Measurements from ENCODE around the gene PRSS38. TPM values are rescaled to one million over a fixed set of nuclear protein-coding genes. Genes with fewer than 3 reads are reported as not detected.

The PRSS38 gene
- total and polyA plus RNA-seq, 10 of the 15 experiments (the other 5 are each of a cell fraction or from before 2014, with no cell fraction given): not detected

DNA sequence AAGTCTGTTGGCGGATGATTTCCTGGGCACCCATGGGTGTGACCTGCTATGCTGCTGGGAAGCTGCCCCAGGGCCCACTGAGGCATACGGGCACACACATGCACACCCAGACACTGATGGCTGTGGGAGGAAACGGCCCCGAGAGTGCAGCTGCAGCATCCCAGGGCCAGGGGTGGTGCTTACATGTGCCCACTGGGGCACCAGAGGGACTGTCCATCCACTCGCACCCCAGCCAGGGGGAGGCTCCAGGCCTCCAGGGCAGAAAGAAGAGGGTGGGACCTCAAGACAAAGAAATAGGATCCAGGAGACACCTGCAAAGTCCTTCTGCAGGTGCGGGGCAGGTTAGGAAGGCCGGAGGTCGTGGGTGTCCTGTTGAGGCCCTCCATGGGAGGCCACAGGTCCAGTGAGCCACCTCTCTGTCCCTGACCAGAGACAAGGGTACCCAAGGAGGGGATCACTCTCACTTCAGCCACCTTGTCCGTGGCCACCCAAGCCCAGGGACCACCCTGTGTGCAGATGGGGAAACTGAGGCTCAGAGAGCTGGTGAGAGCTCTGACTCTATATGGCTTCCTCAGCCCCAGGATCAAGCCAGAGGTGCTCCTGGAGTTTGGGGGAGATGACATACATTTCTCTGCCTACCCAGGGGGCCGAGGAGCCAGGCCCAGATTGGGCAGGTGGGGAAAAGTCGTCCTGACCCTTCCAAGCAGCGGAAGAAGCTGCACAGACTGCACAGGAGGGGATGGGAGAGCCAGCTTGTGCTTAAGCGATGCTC lies 75.2 kb downstream of the PRSS38 start (continued):
- TF ChIP-seq, protein P1, sequence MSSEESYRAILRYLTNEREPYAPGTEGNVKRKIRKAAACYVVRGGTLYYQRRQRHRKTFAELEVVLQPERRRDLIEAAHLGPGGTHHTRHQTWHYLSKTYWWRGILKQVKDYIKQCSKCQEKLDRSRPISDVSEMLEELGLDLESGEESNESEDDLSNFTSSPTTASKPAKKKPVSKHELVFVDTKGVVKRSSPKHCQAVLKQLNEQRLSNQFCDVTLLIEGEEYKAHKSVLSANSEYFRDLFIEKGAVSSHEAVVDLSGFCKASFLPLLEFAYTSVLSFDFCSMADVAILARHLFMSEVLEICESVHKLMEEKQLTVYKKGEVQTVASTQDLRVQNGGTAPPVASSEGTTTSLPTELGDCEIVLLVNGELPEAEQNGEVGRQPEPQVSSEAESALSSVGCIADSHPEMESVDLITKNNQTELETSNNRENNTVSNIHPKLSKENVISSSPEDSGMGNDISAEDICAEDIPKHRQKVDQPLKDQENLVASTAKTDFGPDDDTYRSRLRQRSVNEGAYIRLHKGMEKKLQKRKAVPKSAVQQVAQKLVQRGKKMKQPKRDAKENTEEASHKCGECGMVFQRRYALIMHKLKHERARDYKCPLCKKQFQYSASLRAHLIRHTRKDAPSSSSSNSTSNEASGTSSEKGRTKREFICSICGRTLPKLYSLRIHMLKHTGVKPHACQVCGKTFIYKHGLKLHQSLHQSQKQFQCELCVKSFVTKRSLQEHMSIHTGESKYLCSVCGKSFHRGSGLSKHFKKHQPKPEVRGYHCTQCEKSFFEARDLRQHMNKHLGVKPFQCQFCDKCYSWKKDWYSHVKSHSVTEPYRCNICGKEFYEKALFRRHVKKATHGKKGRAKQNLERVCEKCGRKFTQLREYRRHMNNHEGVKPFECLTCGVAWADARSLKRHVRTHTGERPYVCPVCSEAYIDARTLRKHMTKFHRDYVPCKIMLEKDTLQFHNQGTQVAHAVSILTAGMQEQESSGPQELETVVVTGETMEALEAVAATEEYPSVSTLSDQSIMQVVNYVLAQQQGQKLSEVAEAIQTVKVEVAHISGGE (CRISPR knock-in tag; IDR thresholded peaks at IDR 0.05): no peak

DNA sequence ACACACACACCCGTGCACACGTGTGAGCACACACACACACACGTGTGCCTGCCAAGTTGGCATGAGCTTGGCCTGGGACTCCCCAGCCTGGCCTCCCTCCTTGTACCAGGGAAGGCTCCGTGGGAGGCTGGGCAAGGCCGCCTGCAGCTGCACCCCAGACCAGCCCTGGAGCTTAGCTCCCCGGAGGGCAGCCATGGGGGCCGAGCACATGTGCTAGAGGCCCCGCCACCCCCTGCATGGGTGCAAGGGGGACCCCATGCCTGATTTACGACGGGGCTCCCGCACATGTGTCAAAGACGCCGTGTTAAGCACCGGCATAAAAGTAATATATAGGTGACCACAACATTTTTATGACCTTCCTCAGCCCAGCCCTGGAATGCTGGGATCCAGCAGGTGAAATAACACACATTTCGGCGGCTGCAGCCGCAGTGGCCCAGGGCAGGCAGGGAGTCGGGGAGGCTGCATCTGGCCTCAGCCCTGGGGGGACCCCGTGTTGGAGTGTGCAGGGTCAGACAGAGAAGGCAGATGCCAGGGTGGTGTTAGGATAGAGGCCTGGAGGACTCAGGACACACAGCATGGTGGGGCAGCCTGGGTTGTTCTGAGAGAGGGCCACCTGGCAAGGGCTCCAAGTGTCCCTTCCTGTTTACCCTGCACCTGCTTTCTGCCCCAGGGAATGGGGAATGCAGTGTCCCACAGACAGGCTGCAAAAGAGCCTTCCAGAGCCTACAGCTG lies 75.9 kb downstream of the PRSS38 start:
- RAD21 ChIA-PET (ENCODE audit: unreplicated experiment): no interaction called here
- Histone ChIP-seq H3K4me3 (no peak overlapping the region), H3K4me2 (ENCODE audit: control insufficient read depth, insufficient read depth) (no peak overlapping the region), H3K4me1 (ENCODE audit: control insufficient read depth, insufficient read depth, low read length) (no peaks in the 10 kb centered on the region), H3K27me3 (replicated peaks in 1 of 2; ENCODE audit: control insufficient read depth in 2 of 2, insufficient read depth in 2 of 2, low read length in 1 of 2) (no peaks in the 10 kb centered on the region), H3K9ac (ENCODE audit: control insufficient read depth, insufficient read depth, low read length) (no peak overlapping the region), H3K79me2 (ENCODE audit: control insufficient read depth, insufficient read depth, low read length) (no peaks in the 10 kb centered on the region), H3K9me3 (replicated peaks; ENCODE audit: control insufficient read depth, insufficient read depth, low read length) (no peaks in the 10 kb centered on the region), H3K27ac (ENCODE audit: control insufficient read depth, insufficient read depth) (no peak overlapping the region), H4K20me1 (ENCODE audit: control insufficient read depth, insufficient read depth) (no peaks in the 10 kb centered on the region), H2AFZ (ENCODE audit: control insufficient read depth, low read depth, low read length) (no peak overlapping the region), H3K36me3 (ENCODE audit: control insufficient read depth in 2 of 2, insufficient read depth in 2 of 2, low read length in 1 of 2) (no peaks in the 10 kb centered on the region)
- DNase-seq (ENCODE audit: low read depth, low spot score): no peak
- no peak for FAIRE-seq
- intact Hi-C loops (cut with micrococcal nuclease; ENCODE audit: unreplicated experiment): no loop called here
- CTCF ChIA-PET: no interaction called here
- SMC1A ChIA-PET (ENCODE audit: uncharacterized antibody, unreplicated experiment): no interaction called here
- ATAC-seq: no peak
- in situ Hi-C loops (cut with MboI): no loop called here
- WGBS (ENCODE audit: insufficient coverage, insufficient replicate concordance, low lambda C conversion rate, missing lambda C conversion rate): 39% methylated on average over 18 of the region's 19 CpGs
- no TSS peak for BruUV-seq (replicated peaks)
- POLR2A ChIA-PET: no interaction called here
- TF ChIP-seq BMI1 (IDR thresholded peaks at IDR 0.05; ENCODE audit: borderline replicate concordance): no peak
- no peak for TF ChIP-seq JUND (IDR thresholded peaks at IDR 0.05; ENCODE audit: low read depth, low read length)
- no peak for TF ChIP-seq MYB (IDR thresholded peaks at IDR 0.05; ENCODE audit: borderline replicate concordance, low read depth, low read length)
- no peak for TF ChIP-seq DPF2 (IDR thresholded peaks at IDR 0.05)
- TF ChIP-seq STAT1 (conservative IDR thresholded peaks at IDR 0.05): no peak
- TF ChIP-seq, protein P2, sequence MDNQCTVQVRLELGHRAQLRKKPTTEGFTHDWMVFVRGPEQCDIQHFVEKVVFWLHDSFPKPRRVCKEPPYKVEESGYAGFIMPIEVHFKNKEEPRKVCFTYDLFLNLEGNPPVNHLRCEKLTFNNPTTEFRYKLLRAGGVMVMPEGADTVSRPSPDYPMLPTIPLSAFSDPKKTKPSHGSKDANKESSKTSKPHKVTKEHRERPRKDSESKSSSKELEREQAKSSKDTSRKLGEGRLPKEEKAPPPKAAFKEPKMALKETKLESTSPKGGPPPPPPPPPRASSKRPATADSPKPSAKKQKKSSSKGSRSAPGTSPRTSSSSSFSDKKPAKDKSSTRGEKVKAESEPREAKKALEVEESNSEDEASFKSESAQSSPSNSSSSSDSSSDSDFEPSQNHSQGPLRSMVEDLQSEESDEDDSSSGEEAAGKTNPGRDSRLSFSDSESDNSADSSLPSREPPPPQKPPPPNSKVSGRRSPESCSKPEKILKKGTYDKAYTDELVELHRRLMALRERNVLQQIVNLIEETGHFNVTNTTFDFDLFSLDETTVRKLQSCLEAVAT (IDR thresholded peaks at IDR 0.05): no peak
- no peak for TF ChIP-seq POU2F2 (IDR thresholded peaks at IDR 0.05; ENCODE audit: borderline replicate concordance, low read depth, low read length)
- no peak for TF ChIP-seq FOS (IDR thresholded peaks at IDR 0.05; ENCODE audit: borderline replicate concordance, extremely low read depth, insufficient read length)
- TF ChIP-seq, protein P3, sequence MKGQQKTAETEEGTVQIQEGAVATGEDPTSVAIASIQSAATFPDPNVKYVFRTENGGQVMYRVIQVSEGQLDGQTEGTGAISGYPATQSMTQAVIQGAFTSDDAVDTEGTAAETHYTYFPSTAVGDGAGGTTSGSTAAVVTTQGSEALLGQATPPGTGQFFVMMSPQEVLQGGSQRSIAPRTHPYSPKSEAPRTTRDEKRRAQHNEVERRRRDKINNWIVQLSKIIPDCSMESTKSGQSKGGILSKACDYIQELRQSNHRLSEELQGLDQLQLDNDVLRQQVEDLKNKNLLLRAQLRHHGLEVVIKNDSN (IDR thresholded peaks at IDR 0.05; ENCODE audit: borderline replicate concordance, extremely low read length, insufficient read depth, low read depth, low read length): no peak
- TF ChIP-seq RAD51 (IDR thresholded peaks at IDR 0.05): no peak

Measured in GM12878 (cell line).